GM19397 (cell line): ENCODE data around the gene SLC16A7.
A peak's percentile ranks its signal among the peaks of the same experiment; 100 is the strongest.
"Not testable (repeated sequence)": the region's sequence is repeated elsewhere in the genome, so short reads cannot be mapped to it uniquely, and the experiment has no call there.

ENCODE experiments used
- ATAC-seq: cut with Tn5 transposase; IDR thresholded peaks from one replicate; pipeline ENCODE4 v1.9.1; 2021; ENCODE audit warnings: mild to moderate bottlenecking, moderate library complexity; ENCODE audit not compliant: unreplicated experiment

Gene SLC16A7

GRCh38 chr12:59595883-59596540 lies at the start of gene SLC16A7:
Gene SLC16A7, plus strand, starts transcription at chr12:59596029. Its CDS starts 108,773 bp downstream, at chr12:59704802.
- ATAC-seq, result peak; percentile 66

GRCh38 chr12:59548930-59549329 lies 46.9 kb upstream of the SLC16A7 start:
- ATAC-seq, result no peak

- no peak for ATAC-seq
Observed at GRCh38 chr12:59559696-59560095, 36.1 kb upstream of the SLC16A7 start.

GRCh38 chr12:59570145-59570544 lies 25.7 kb upstream of the SLC16A7 start:
- ATAC-seq, result no peak

GRCh38 chr12:59574406-59574805 lies 21.4 kb upstream of the SLC16A7 start:
- ATAC-seq, result no peak

- ATAC-seq, result no peak
Observed at GRCh38 chr12:59575826-59576225, 20.0 kb upstream of the SLC16A7 start.

GRCh38 chr12:59578254-59578653 lies 17.6 kb upstream of the SLC16A7 start:
- ATAC-seq, result no peak

- no peak for ATAC-seq
Observed at GRCh38 chr12:59579631-59580030, 16.2 kb upstream of the SLC16A7 start.

- ATAC-seq, result no peak
Observed at GRCh38 chr12:59580050-59580449, 15.8 kb upstream of the SLC16A7 start.

GRCh38 chr12:59583003-59583712 lies 12.7 kb upstream of the SLC16A7 start:
- ATAC-seq, result no peak

GRCh38 chr12:59587710-59588109 lies 8.1 kb upstream of the SLC16A7 start:
- ATAC-seq, result no peak

GRCh38 chr12:59593761-59594160 lies 2.1 kb upstream of the SLC16A7 start:
- ATAC-seq, result no peak

- no peak for ATAC-seq
Observed at GRCh38 chr12:59594943-59595500, 807 bp upstream of the SLC16A7 start.

- no peak for ATAC-seq
Observed at GRCh38 chr12:59595565-59595882, 305 bp upstream of the SLC16A7 start.

- peak; percentile 35 for ATAC-seq
Observed at GRCh38 chr12:59597385-59597781, 1.6 kb downstream of the SLC16A7 start.

GRCh38 chr12:59600171-59600570 lies 4.3 kb downstream of the SLC16A7 start:
- ATAC-seq, result no peak

GRCh38 chr12:59603754-59604153 lies 7.9 kb downstream of the SLC16A7 start:
- ATAC-seq, result no peak

GRCh38 chr12:59612823-59613434 lies 17.1 kb downstream of the SLC16A7 start:
- not testable (repeated sequence) for ATAC-seq

GRCh38 chr12:59615392-59616165 lies 19.8 kb downstream of the SLC16A7 start:
- ATAC-seq, result no peak

- no peak for ATAC-seq
Observed at GRCh38 chr12:59619461-59620240, 23.8 kb downstream of the SLC16A7 start.
